SU-DHL-6 (cell line): ENCODE measurements around the gene NPR3.

ENCODE experiments used
- EZH2phosphoT487 ChIP-seq: fragments of 200-600 bp; sonication (generic), shearing (Covaris generic); conservative IDR thresholded peaks from 2 replicates; pipeline ENCODE4 v1.6.1; 2018; ENCODE audit warnings: mild to moderate bottlenecking, antibody characterized with exemption, low read length, moderate library complexity, mixed read lengths
- TF ChIP-seq, protein P1 (sequence below): fragments of 200-600 bp; sonication (generic); IDR thresholded peaks from one replicate; pipeline ENCODE4 v1.5.1; 2017; ENCODE audit warnings: antibody characterized with exemption, mild to moderate bottlenecking, low read length, moderate library complexity; ENCODE audit not compliant: insufficient read depth, poor library complexity, severe bottlenecking

DNA sequence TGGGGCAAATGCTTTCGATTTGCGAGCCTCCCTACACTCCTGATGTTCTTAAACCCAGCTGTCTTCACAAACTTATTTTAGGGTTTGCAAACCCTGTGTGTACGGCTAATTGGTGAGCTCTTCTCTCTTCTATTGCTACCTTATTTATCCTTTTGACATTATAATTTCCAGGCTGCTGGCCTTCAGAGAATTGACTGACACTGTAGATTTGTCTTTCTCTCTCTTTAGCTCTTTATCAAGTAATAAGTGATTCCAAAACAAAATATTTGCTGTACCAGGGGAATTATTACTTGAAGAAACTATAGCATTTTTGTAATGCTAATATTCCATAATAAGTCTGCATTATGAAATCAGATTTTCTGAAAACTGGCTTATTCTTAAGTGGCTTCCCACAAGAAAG, 92.5 kb downstream of the NPR3 start:
- TF ChIP-seq, protein P1, sequence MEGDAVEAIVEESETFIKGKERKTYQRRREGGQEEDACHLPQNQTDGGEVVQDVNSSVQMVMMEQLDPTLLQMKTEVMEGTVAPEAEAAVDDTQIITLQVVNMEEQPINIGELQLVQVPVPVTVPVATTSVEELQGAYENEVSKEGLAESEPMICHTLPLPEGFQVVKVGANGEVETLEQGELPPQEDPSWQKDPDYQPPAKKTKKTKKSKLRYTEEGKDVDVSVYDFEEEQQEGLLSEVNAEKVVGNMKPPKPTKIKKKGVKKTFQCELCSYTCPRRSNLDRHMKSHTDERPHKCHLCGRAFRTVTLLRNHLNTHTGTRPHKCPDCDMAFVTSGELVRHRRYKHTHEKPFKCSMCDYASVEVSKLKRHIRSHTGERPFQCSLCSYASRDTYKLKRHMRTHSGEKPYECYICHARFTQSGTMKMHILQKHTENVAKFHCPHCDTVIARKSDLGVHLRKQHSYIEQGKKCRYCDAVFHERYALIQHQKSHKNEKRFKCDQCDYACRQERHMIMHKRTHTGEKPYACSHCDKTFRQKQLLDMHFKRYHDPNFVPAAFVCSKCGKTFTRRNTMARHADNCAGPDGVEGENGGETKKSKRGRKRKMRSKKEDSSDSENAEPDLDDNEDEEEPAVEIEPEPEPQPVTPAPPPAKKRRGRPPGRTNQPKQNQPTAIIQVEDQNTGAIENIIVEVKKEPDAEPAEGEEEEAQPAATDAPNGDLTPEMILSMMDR: no peak
- no peak for TF ChIP-seq EZH2phosphoT487
